ENCODE measurements around the gene STXBP6.

GRCh38 chr14:25050269-25051150, 563 bp upstream of the STXBP6 start:
- TF ChIP-seq EZH2 (IDR thresholded peaks at IDR 0.05) (peak; percentile 89), POLR2AphosphoS5 (IDR thresholded peaks at IDR 0.05; ENCODE audit: borderline replicate concordance, low read depth, low read length) (no peak)
